Measurements from ENCODE around the gene NEK7.

Gene NEK7

GRCh38 chr1:198267056-198267455 lies 110.3 kb downstream of the NEK7 start:
- Histone ChIP-seq H3K4me2 (ENCODE audit: low read length) (no peak overlapping the region), H3K9ac (ENCODE audit: low read length) (no peak overlapping the region), H2AFZ (ENCODE audit: low read length) (no peak overlapping the region), H3K9me2 (ENCODE audit: low read depth, low read length) (no peaks in the 10 kb centered on the region), H3K27me3 (ENCODE audit: insufficient read depth, low read length) (no peaks in the 10 kb centered on the region), H3K79me2 (ENCODE audit: insufficient read depth, low read length) (no peaks in the 10 kb centered on the region), H3F3A (ENCODE audit: insufficient read depth, low read length) (no peaks in the 10 kb centered on the region), H3K4me3 (ENCODE audit: low read depth, low read length, poor library complexity, severe bottlenecking) (no peak overlapping the region), H3K36me3 (ENCODE audit: insufficient read depth, low read length) (no peaks in the 10 kb centered on the region), H3K27ac (ENCODE audit: low read depth, low read length, poor library complexity, severe bottlenecking) (no peak overlapping the region), H3K4me1 (ENCODE audit: insufficient read depth, low read length, severe bottlenecking) (no peaks in the 10 kb centered on the region), H3K9me3 (ENCODE audit: low read length) (no peaks in the 10 kb centered on the region), H4K20me1 (ENCODE audit: insufficient read depth, low read length) (no peaks in the 10 kb centered on the region)
- TF ChIP-seq EZH2 (IDR thresholded peaks at IDR 0.05; ENCODE audit: borderline replicate concordance, low read length): no peak
- TF ChIP-seq CTCF (IDR thresholded peaks at IDR 0.05; ENCODE audit: low read length): no peak

- Histone ChIP-seq H2AFZ (ENCODE audit: low read length) (no peak overlapping the region), H3K27ac (ENCODE audit: low read depth, low read length, poor library complexity, severe bottlenecking) (no peak overlapping the region), H3K9ac (ENCODE audit: low read length) (no peak overlapping the region), H3K9me3 (ENCODE audit: low read length) (no peaks in the 10 kb centered on the region), H4K20me1 (ENCODE audit: insufficient read depth, low read length) (no peaks in the 10 kb centered on the region), H3K4me1 (ENCODE audit: insufficient read depth, low read length, severe bottlenecking) (no peaks in the 10 kb centered on the region), H3K36me3 (ENCODE audit: insufficient read depth, low read length) (no peaks in the 10 kb centered on the region), H3K9me2 (ENCODE audit: low read depth, low read length) (no peaks in the 10 kb centered on the region), H3K79me2 (ENCODE audit: insufficient read depth, low read length) (no peaks in the 10 kb centered on the region), H3K4me2 (ENCODE audit: low read length) (no peak overlapping the region), H3K27me3 (ENCODE audit: insufficient read depth, low read length) (no peaks in the 10 kb centered on the region), H3K4me3 (ENCODE audit: low read depth, low read length, poor library complexity, severe bottlenecking) (no peak overlapping the region), H3F3A (ENCODE audit: insufficient read depth, low read length) (no peaks in the 10 kb centered on the region; the same call in 1 of the 2 replicates)
- TF ChIP-seq CTCF (IDR thresholded peaks at IDR 0.05; ENCODE audit: low read length): no peak
- no peak for TF ChIP-seq EZH2 (IDR thresholded peaks at IDR 0.05; ENCODE audit: borderline replicate concordance, low read length)
Observed at GRCh38 chr1:198267921-198268320, 111.1 kb downstream of the NEK7 start.

- no peak overlapping the region for H3K27ac ChIP-seq (ENCODE audit: low read depth, low read length, poor library complexity, severe bottlenecking)
- H3K36me3 ChIP-seq (ENCODE audit: insufficient read depth, low read length): no peaks in the 10 kb centered on the region
- H3K4me1 ChIP-seq (ENCODE audit: insufficient read depth, low read length, severe bottlenecking): no peaks in the 10 kb centered on the region
- no peaks in the 10 kb centered on the region for H3K79me2 ChIP-seq (ENCODE audit: insufficient read depth, low read length)
- no peak overlapping the region for H3K4me3 ChIP-seq (ENCODE audit: low read depth, low read length, poor library complexity, severe bottlenecking)
- H3K9ac ChIP-seq (ENCODE audit: low read length): no peak overlapping the region
- TF ChIP-seq EZH2 (IDR thresholded peaks at IDR 0.05; ENCODE audit: borderline replicate concordance, low read length) (no peak), CTCF (IDR thresholded peaks at IDR 0.05; ENCODE audit: low read length) (no peak)
- no peaks in the 10 kb centered on the region for H3K9me3 ChIP-seq (ENCODE audit: low read length)
- no peaks in the 10 kb centered on the region for H4K20me1 ChIP-seq (ENCODE audit: insufficient read depth, low read length)
- H3K27me3 ChIP-seq (ENCODE audit: insufficient read depth, low read length): no peaks in the 10 kb centered on the region
- H3K4me2 ChIP-seq (ENCODE audit: low read length): no peak overlapping the region
- H3F3A ChIP-seq (ENCODE audit: insufficient read depth, low read length): no peaks in the 10 kb centered on the region; the same call in 1 of the 2 replicates
- no peak overlapping the region for H2AFZ ChIP-seq (ENCODE audit: low read length)
- H3K9me2 ChIP-seq (ENCODE audit: low read depth, low read length): no peaks in the 10 kb centered on the region
Observed at GRCh38 chr1:198268784-198269645, 112.2 kb downstream of the NEK7 start.

Measured in OCI-LY1 (cell line).